HG02759 (cell line): ENCODE results near the gene OR52I1.

Experiments
- ATAC-seq: cut with Tn5 transposase; IDR thresholded peaks from one replicate; pipeline ENCODE4 v1.9.1; 2021; ENCODE audit warnings: mild to moderate bottlenecking, moderate library complexity; ENCODE audit not compliant: unreplicated experiment

OR52I1 gene

GRCh38 chr11:4593739-4594138, at the start of gene OR52I1:
OR52I1 (plus strand) TSS chr11:4594039; CDS start chr11:4594039, 0 bp downstream.
- no peak for ATAC-seq

GRCh38 chr11:4544891-4545290, 48.9 kb upstream of the OR52I1 start, which contains the start of gene OR52M1:
OR52M1 (plus strand) TSS chr11:4545191; CDS start chr11:4545191, 0 bp downstream.
- ATAC-seq, result no peak

- no peak for ATAC-seq
Observed at GRCh38 chr11:4546878-4547277, 47.0 kb upstream of the OR52I1 start.

- ATAC-seq, result no peak
Observed at GRCh38 chr11:4547416-4547815, 46.4 kb upstream of the OR52I1 start.

GRCh38 chr11:4551346-4551979, 42.4 kb upstream of the OR52I1 start:
- ATAC-seq, result no peak

- no peak for ATAC-seq
Observed at GRCh38 chr11:4559527-4560440, 34.1 kb upstream of the OR52I1 start.

GRCh38 chr11:4560467-4560866, 33.4 kb upstream of the OR52I1 start:
- no peak for ATAC-seq

GRCh38 chr11:4565371-4565770, 28.5 kb upstream of the OR52I1 start:
- no peak for ATAC-seq

- no peak for ATAC-seq
Observed at GRCh38 chr11:4569075-4569474, 24.8 kb upstream of the OR52I1 start.

- no peak for ATAC-seq
Observed at GRCh38 chr11:4576880-4577279, 17.0 kb upstream of the OR52I1 start.

- ATAC-seq, result no peak
Observed at GRCh38 chr11:4577761-4578160, 16.1 kb upstream of the OR52I1 start.

- no peak for ATAC-seq
Observed at GRCh38 chr11:4578624-4579023, 15.2 kb upstream of the OR52I1 start.

- ATAC-seq, result no peak
Observed at GRCh38 chr11:4580124-4580523, 13.7 kb upstream of the OR52I1 start.

- no peak for ATAC-seq
Observed at GRCh38 chr11:4581443-4581842, 12.4 kb upstream of the OR52I1 start, which contains the start of gene OR52I2. OR52I2 (plus strand) TSS chr11:4581743.

GRCh38 chr11:4589017-4589416, 4.8 kb upstream of the OR52I1 start:
- no peak for ATAC-seq

- ATAC-seq, result no peak
Observed at GRCh38 chr11:4605057-4605456, 11.2 kb downstream of the OR52I1 start.

GRCh38 chr11:4606231-4607015, 12.6 kb downstream of the OR52I1 start:
- no peak for ATAC-seq

- ATAC-seq, result no peak
Observed at GRCh38 chr11:4607096-4607495, 13.3 kb downstream of the OR52I1 start.

- peak; percentile 99 for ATAC-seq
Observed at GRCh38 chr11:4607781-4608666, 14.2 kb downstream of the OR52I1 start, which contains the start of gene TRIM68. TRIM68 (minus strand) TSS chr11:4608231; CDS start chr11:4605504, 2,727 bp downstream.
